Prostate gland (tissue), 2 donors: ENCODE results near the gene TMTC1.

Experiments used
- POLR2A ChIP-seq: fragments of 450-650 bp; IDR thresholded peaks from one replicate; pipeline ENCODE4 v1.6.1; 2016; ENCODE audit warnings: antibody characterized with exemption, mild to moderate bottlenecking
- POLR2AphosphoS5 ChIP-seq: sonication (generic); formaldehyde crosslinking; IDR thresholded peaks from one replicate; pipeline ENCODE4 v1.6.1; 2017; ENCODE audit warnings: antibody characterized with exemption
- TF ChIP-seq, protein P1 (sequence below), 4 experiments: fragments of 200-600 bp in 2 of 4; fragments of 450-650 bp in 2 of 4; sonication (generic) in 2 of 4; IDR thresholded peaks; 1 replicate in 3 of 4; 2 replicates in 1 of 4; pipeline ENCODE4 v1.5.1; 2016 to 2019; ENCODE audit warnings: antibody characterized with exemption in 4 of 4, mild to moderate bottlenecking in 2 of 4, moderate library complexity in 2 of 4

DNA sequence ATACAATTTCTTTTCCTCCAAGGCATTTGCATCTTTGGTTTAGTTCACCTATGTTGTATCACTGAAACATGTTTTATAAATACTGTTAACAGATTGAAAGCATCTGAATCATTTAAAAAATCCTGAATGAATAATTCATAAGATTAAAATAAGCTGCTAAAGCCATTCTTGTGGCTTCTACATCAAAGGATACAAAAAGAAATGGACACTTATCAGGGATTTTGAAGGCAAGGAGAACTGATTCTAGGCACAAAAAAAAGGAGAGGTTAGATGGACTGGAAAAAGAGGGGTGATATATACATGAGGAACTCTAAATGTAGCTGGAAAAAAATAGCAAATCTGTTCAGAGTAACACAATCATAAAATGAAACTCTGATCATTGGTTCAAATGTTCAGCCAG lies 280.5 kb downstream of the TMTC1 start:
- TF ChIP-seq, protein P1, sequence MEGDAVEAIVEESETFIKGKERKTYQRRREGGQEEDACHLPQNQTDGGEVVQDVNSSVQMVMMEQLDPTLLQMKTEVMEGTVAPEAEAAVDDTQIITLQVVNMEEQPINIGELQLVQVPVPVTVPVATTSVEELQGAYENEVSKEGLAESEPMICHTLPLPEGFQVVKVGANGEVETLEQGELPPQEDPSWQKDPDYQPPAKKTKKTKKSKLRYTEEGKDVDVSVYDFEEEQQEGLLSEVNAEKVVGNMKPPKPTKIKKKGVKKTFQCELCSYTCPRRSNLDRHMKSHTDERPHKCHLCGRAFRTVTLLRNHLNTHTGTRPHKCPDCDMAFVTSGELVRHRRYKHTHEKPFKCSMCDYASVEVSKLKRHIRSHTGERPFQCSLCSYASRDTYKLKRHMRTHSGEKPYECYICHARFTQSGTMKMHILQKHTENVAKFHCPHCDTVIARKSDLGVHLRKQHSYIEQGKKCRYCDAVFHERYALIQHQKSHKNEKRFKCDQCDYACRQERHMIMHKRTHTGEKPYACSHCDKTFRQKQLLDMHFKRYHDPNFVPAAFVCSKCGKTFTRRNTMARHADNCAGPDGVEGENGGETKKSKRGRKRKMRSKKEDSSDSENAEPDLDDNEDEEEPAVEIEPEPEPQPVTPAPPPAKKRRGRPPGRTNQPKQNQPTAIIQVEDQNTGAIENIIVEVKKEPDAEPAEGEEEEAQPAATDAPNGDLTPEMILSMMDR (IDR thresholded peaks at IDR 0.05) = no peak
- no peak for TF ChIP-seq POLR2A
- TF ChIP-seq POLR2AphosphoS5 = no peak
